GM06990 (cell line): ENCODE results near the gene HINFP.
A peak's percentile ranks its signal among the peaks of the same experiment; 100 is the strongest.

ENCODE experiments used
- DNase-seq: peaks from one replicate; pipeline ENCODE4 v3.0.0-alpha.2; 2011; ENCODE audit not compliant: insufficient read length; ENCODE audit errors: extremely low read depth
- H3K27me3 ChIP-seq: replicated peaks from 2 replicates; pipeline ENCODE4 v1.6.0; 2011; ENCODE audit warnings: low read length; ENCODE audit not compliant: control insufficient read depth, insufficient read depth
- H3K36me3 ChIP-seq: 2 replicates; pipeline ENCODE4 v1.5.1; 2011; ENCODE audit warnings: low read length; ENCODE audit not compliant: control insufficient read depth, insufficient read depth
- H3K4me3 ChIP-seq: replicated peaks from 2 replicates; pipeline ENCODE4 v1.5.1; 2011; ENCODE audit warnings: low read depth, mild to moderate bottlenecking, control low read depth, low read length
- TF ChIP-seq, protein P1 (sequence below): IDR thresholded peaks from 2 replicates; pipeline ENCODE4 v1.5.1; 2011; ENCODE audit warnings: low read length, control low read depth, mild to moderate bottlenecking, inconsistent platforms; ENCODE audit not compliant: insufficient read depth, poor library complexity, severe bottlenecking

The HINFP gene

DNA sequence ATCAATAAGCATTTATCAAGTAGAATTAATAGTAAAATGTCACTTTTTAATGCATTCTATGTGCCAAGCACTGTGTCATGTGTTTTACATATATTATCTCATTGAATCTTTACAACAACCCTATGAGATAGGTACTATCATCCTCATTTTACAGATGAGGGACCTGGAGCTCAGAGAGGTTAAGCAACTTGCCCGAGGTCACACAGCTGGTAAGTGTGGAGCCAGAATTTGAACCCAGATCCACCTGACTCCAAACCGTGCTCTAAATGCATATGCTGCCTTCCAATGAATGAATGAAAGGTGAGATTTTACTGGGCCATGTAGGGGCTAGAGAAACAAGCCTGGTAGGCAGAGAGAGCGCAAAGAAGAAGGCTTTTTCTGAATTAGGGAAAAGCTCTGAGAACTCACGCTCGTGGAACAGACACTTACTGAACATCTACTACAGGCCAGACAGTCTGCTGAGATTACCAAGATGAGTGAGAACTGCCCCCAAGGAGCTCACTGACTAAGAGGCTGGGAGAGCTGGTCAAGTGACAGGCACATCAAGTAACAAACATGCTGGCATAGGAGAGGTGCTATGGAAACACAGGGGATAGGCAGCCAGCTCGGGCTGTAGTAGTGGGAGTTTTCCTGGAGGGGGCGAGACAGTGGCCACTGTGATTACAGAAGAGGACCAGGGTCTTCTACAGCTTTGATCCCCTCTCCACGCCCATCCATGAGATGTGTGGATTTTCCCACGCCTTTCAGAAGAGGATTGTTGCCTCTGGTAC is 31.9 kb downstream of the HINFP start:
- peaks cover 6% of the 10 kb centered on the region for H3K27me3 ChIP-seq
- no peaks in the 10 kb centered on the region for H3K36me3 ChIP-seq
- no peak for DNase-seq
- TF ChIP-seq, protein P1, sequence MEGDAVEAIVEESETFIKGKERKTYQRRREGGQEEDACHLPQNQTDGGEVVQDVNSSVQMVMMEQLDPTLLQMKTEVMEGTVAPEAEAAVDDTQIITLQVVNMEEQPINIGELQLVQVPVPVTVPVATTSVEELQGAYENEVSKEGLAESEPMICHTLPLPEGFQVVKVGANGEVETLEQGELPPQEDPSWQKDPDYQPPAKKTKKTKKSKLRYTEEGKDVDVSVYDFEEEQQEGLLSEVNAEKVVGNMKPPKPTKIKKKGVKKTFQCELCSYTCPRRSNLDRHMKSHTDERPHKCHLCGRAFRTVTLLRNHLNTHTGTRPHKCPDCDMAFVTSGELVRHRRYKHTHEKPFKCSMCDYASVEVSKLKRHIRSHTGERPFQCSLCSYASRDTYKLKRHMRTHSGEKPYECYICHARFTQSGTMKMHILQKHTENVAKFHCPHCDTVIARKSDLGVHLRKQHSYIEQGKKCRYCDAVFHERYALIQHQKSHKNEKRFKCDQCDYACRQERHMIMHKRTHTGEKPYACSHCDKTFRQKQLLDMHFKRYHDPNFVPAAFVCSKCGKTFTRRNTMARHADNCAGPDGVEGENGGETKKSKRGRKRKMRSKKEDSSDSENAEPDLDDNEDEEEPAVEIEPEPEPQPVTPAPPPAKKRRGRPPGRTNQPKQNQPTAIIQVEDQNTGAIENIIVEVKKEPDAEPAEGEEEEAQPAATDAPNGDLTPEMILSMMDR, result no peak
- no peak overlapping the region for H3K4me3 ChIP-seq

DNA sequence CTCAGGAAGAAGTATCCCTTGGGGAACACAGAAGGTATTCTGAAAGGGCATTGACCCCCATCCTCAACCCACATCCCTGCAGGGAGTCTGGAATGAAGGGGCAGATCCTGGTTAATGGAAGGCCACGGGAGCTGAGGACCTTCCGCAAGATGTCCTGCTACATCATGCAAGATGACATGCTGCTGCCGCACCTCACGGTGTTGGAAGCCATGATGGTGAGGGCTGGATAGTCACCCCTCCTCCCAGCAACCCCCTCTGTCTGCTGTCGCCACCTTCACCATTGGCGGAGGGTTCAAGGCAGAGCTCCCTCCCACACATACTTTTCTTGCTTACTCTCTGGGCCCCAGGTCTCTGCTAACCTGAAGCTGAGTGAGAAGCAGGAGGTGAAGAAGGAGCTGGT is 32.8 kb downstream of the HINFP start:
- Histone ChIP-seq H3K27me3 (peaks cover 6% of the 10 kb centered on the region), H3K36me3 (no peaks in the 10 kb centered on the region), H3K4me3 (no peak overlapping the region)
- TF ChIP-seq, protein P1, result no peak
- no peak for DNase-seq

DNA sequence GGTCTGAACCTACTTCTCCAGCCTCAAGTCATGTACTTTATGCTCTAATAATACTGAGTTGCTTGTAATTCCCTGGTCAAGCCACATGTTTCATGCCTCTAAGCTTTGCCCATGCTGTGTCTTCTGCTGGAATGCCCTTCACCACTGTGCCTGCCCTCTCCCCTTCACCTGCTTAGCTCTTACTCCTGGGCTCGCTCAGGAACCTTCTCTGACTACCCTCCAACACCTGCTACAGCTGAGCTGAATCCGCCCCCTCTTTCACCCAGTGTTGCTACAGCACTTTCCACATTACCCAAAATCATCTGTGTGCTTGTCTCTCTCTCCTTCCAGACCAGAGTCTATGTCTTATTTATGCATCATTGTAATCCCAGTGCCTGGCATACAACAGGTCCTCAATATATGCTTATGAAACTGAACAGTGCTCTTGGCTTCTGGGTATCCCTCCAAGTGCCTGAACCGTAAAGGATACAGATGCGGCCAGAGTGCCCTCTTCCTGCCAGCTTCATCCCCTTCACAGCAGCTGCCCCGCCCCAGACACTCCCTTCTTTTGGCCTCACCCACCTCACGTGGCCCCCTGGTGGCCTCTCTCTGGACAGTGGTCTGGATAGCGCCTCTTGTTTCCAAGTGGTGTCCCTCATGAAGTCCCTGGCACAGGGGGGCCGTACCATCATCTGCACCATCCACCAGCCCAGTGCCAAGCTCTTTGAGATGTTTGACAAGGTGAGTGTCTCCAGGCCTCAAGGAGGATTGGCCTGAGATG is 34.5 kb downstream of the HINFP start:
- TF ChIP-seq, protein P1, result peak; percentile 27
- H3K27me3 ChIP-seq, result peaks cover 3% of the 10 kb centered on the region
- DNase-seq, result no peak
- H3K4me3 ChIP-seq, result no peak overlapping the region
- no peaks in the 10 kb centered on the region for H3K36me3 ChIP-seq

DNA sequence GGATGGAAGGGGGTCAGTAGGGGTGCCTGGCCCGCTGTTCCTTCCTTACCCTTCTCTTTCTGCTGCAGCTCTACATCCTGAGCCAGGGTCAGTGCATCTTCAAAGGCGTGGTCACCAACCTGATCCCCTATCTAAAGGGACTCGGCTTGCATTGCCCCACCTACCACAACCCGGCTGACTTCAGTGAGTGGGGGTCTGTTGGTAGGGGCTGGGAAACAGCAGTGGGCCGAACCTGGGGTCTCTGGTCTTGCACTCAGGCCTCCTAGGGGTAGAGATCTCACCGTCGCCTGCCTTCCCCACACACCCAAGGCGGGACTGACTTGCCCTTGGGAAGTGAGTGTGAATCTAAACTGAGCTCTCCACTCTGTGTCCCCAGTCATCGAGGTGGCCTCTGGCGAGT is 35.1 kb downstream of the HINFP start:
- Histone ChIP-seq H3K27me3 (peaks cover 3% of the 10 kb centered on the region), H3K4me3 (no peak overlapping the region), H3K36me3 (no peaks in the 10 kb centered on the region)
- no peak for DNase-seq
- TF ChIP-seq, protein P1, result no peak

DNA sequence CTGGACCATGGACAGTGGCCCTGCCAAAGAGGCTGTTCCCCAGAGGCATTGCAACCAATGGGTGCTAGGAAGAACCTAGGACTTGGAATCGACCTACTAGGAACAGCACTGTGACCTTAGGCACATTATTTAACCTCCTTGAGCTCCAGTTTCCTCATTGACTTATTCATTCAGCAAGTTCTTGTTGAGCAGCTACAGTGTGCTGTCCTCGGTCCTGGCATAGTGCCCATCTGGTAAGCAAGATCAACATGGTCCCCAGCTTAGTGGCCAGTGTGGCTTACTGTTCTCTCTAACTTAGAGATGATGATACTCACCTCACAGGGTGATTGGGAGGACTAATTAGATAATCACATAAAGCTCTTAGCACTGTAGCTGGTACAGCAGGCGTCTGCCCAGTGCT is 35.7 kb downstream of the HINFP start:
- DNase-seq, result no peak
- TF ChIP-seq, protein P1, result no peak
- H3K27me3 ChIP-seq, result peaks cover 3% of the 10 kb centered on the region

More for the DNA sequence above, 35.7 kb downstream of the HINFP start:
- H3K36me3 ChIP-seq, result no peaks in the 10 kb centered on the region
- no peak overlapping the region for H3K4me3 ChIP-seq
